Gastrocnemius medialis (tissue), 4 donors: Measurements from ENCODE around the gene PLXNB1.
A peak's percentile ranks its signal among the peaks of the same experiment; 100 is the strongest.

Experiments
- POLR2A ChIP-seq, 2 donors: fragments of 450-650 bp; IDR thresholded peaks; one replicate each; pipeline ENCODE4 v1.6.1; 2017; ENCODE audit warnings: antibody characterized with exemption in 2 of 2, mild to moderate bottlenecking in 2 of 2, moderate library complexity in 2 of 2
- TF ChIP-seq, protein P1 (sequence below), 5 experiments: fragments of 450-650 bp in 3 of 5; fragments of 200-600 bp in 2 of 5; sonication (generic) in 2 of 5; IDR thresholded peaks in 4 of 5; conservative IDR thresholded peaks in 1 of 5; 1 replicate in 4 of 5; 2 replicates in 1 of 5; pipeline ENCODE4 v1.5.1; 2016 to 2019; ENCODE audit warnings: antibody characterized with exemption in 5 of 5, mild to moderate bottlenecking in 3 of 5, moderate library complexity in 3 of 5

- TF ChIP-seq POLR2A (IDR thresholded peaks at IDR 0.05), result peak; percentile 45 to 76
- TF ChIP-seq, protein P1, sequence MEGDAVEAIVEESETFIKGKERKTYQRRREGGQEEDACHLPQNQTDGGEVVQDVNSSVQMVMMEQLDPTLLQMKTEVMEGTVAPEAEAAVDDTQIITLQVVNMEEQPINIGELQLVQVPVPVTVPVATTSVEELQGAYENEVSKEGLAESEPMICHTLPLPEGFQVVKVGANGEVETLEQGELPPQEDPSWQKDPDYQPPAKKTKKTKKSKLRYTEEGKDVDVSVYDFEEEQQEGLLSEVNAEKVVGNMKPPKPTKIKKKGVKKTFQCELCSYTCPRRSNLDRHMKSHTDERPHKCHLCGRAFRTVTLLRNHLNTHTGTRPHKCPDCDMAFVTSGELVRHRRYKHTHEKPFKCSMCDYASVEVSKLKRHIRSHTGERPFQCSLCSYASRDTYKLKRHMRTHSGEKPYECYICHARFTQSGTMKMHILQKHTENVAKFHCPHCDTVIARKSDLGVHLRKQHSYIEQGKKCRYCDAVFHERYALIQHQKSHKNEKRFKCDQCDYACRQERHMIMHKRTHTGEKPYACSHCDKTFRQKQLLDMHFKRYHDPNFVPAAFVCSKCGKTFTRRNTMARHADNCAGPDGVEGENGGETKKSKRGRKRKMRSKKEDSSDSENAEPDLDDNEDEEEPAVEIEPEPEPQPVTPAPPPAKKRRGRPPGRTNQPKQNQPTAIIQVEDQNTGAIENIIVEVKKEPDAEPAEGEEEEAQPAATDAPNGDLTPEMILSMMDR (IDR thresholded peaks at IDR 0.05 in 4 of 5, conservative IDR thresholded peaks at IDR 0.05 in 1 of 5), result peak; percentile 22 to 56 (median 42)
Measured at GRCh38 chr3:48472923-48473616, 43.2 kb upstream of the PLXNB1 start.
